PFSK-1 (cell line): ENCODE measurements around the gene FRMD8.

Experiments used
- FOXP2 ChIP-seq: optimal IDR thresholded peaks from 2 replicates; pipeline ENCODE3; 2011; ENCODE audit warnings: borderline replicate concordance, control low read depth, inconsistent platforms; ENCODE audit not compliant: insufficient read depth; ENCODE audit errors: extremely low read length, extremely low read depth
- POLR2AphosphoS5 ChIP-seq: IDR thresholded peaks from 2 replicates; pipeline ENCODE4 v1.6.1; 2012; ENCODE audit warnings: low read depth, mild to moderate bottlenecking, control low read depth, low read length, moderate library complexity
- REST ChIP-seq, 2 experiments: IDR thresholded peaks; 2 replicates each; pipeline versions ENCODE4 v1.6.1 to v1.8.0; 2011 to 2012; ENCODE audit warnings: low read depth in 2 of 2, low read length in 2 of 2, control low read depth in 1 of 2, inconsistent platforms in 1 of 2, mild to moderate bottlenecking in 1 of 2, moderate library complexity in 1 of 2; ENCODE audit not compliant: insufficient read depth in 1 of 2
- SIN3A ChIP-seq: IDR thresholded peaks from 2 replicates; pipeline ENCODE4 v1.6.1; 2012; ENCODE audit warnings: mild to moderate bottlenecking, low read length, moderate library complexity, borderline replicate concordance; ENCODE audit not compliant: insufficient read depth
- TAF1 ChIP-seq: IDR thresholded peaks from 2 replicates; pipeline ENCODE4 v1.6.1; 2012; ENCODE audit warnings: low read length, control low read depth, borderline replicate concordance; ENCODE audit not compliant: insufficient read depth

FRMD8 gene

GRCh38 chr11:65438257-65439151 is 52.1 kb downstream of the FRMD8 start:
- TF ChIP-seq FOXP2 (no peak), TAF1 (no peak), POLR2AphosphoS5 (no peak), SIN3A (no peak), REST (IDR thresholded peaks at IDR 0.05; ENCODE audit: insufficient read depth in 1 of 2, low read depth in 2 of 2, low read length in 2 of 2) (no peak)

GRCh38 chr11:65439331-65440181 is 53.1 kb downstream of the FRMD8 start:
- TF ChIP-seq TAF1 (no peak), REST (IDR thresholded peaks at IDR 0.05; ENCODE audit: insufficient read depth in 1 of 2, low read depth in 2 of 2, low read length in 2 of 2) (no peak), SIN3A (no peak), FOXP2 (no peak), POLR2AphosphoS5 (no peak)

GRCh38 chr11:65440831-65441499 is 54.5 kb downstream of the FRMD8 start:
- no peak for TF ChIP-seq POLR2AphosphoS5
- no peak for TF ChIP-seq FOXP2
- no peak for TF ChIP-seq TAF1
- no peak for TF ChIP-seq REST (IDR thresholded peaks at IDR 0.05; ENCODE audit: insufficient read depth in 1 of 2, low read depth in 2 of 2, low read length in 2 of 2)
- no peak for TF ChIP-seq SIN3A

GRCh38 chr11:65442842-65443331 is 56.5 kb downstream of the FRMD8 start:
- TF ChIP-seq REST (IDR thresholded peaks at IDR 0.05; ENCODE audit: insufficient read depth in 1 of 2, low read depth in 2 of 2, low read length in 2 of 2) (no peak), TAF1 (no peak), POLR2AphosphoS5 (no peak), SIN3A (no peak), FOXP2 (no peak)
